HG03095 (cell line): ENCODE data around the gene SPTBN4.
"Not testable (repeated sequence)": the region's sequence is repeated elsewhere in the genome, so short reads cannot be mapped to it uniquely, and the experiment has no call there.

Experiments used
- ATAC-seq: cut with Tn5 transposase; IDR thresholded peaks from one replicate; pipeline ENCODE4 v1.9.1; 2021; ENCODE audit warnings: moderate library complexity; ENCODE audit not compliant: unreplicated experiment

The SPTBN4 gene

DNA sequence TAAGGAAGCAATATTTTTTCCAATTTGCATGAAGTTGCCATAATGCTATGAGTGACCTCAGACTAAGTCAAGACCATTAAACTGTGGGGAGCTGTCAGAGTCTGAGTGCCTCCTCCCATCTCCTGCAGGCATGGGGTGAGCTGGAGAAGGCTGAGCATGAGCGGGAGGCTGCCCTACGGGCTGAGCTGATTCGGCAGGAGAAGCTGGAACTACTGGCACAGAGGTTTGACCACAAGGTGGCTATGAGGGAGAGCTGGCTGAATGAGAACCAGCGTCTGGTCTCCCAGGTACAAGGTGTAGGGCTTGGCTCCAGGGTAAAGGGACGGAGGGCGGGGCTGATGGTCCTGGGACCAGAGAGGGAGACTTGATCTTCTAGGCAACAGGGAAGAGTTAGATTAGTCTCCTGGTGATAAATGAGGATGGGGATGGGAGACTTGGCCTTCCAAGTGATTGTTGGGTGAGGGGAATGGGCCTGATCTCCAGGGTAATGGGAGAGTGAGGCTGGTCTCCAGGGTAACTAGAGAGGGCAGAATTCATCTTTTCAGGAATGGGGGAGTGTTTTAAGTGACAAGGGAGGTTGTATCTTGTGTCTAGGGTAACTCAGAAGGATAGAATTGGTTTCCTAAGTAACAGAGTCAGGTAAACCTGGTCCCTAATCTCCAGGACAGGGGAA lies 36.0 kb downstream of the SPTBN4 start:
- no peak for ATAC-seq

DNA sequence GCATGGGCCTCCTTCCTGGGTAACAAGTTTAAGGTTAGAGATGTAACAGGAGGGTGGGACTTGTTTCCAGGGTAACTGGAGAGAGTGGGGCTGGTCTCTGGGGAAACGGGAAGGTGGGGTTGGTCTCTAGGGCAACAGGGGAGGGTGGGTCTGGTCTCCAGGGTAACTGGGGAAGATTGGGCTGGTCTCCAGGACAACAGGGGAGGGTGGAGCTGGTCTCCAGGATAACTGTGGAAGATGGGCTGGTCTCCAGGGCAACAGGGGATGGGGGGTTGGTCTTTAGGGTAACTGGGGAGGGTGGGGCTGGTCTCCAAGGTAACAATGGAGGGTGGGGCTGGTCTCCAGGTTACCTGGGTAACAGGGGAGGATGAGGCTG lies 36.5 kb downstream of the SPTBN4 start:
- no peak for ATAC-seq

DNA sequence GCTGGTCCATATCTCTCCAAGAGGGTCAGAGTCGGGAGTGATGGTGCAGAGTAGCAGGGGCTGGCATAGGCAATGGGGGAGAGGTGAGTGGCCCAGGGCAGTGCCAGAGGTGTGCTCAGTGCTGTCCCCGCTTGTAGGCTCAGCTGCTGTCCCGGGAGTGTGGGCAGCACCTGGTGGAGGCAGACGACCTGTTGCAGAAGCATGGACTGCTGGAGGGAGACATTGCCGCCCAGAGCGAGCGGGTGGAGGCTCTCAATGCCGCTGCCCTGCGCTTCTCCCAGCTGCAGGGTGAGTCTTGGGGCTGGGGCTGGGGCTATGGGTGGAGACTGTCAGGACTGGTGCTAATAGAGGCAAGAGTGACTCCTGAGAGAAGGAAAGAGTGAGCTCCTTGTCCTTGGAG lies 39.3 kb downstream of the SPTBN4 start:
- no peak for ATAC-seq

DNA sequence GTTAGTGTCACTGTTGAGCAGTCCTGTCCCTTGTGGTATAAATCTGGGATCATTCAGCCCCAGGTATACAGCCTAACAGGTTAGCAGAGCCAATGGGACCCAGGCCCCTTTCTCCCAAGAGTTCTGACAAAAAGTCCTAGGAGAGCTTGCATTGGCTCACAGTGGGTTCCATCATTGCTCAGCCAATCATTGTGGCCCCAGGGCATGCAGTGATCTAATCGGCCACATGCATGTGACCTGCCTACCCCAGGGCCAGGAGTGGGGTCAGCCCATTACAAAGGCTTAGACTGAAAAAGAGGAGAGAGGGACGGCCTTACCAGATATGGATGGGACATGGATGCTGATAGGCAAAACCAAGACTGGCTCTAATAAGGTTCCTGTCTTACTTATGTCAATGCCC lies 41.1 kb downstream of the SPTBN4 start:
- ATAC-seq = no peak

DNA sequence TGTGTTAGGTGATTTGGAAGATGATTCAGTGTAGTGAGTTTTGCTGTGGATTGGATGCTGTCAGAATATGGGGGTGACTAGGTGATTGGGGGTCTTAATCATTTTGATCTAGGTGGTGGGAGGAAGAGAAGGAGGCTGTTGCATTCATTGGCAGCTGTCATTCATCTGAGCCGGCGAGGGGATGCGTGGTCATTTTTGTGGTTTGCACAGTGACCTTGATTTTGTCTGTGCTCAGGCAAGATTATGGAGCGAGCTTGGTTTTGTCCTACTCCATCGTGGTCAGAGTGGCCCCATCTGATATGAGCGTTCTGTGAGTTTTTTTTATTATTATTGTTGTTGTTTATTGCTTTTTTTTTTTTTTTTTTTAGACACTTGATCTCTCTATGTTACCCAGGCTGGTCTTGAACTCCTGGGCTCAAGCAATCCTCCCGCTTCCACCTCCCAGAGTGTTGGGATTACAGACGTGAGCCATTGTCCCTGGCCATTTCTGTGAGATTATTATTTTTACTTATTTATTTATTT lies 42.0 kb downstream of the SPTBN4 start:
- no peak for ATAC-seq

DNA sequence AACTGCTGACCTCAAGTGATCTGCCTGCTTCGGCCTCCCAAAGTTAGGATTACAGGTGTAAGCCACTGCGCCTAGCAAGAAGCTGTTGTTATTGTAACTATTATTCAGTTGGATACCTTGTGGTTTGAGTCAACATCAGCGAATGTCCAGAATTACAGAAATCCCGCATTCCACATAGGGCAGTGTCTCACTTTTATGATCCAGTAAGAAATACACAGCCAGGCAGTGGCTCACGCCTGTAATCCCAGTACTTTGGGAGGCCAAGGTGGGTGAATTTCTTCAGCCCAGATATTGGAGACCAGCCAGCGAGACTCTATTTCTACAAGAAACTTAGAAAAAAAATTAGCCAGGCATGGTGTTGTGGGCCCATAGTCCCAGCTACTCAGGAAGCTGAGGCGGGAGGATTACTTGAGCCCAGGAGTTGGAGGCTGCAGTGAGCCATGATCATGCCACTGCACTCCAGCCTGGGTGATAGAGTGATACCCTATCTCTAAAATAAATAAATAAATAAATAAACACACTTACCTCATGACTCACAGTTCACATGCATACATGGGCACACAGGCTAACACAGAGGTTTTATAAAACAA lies 43.8 kb downstream of the SPTBN4 start:
- no peak for ATAC-seq

DNA sequence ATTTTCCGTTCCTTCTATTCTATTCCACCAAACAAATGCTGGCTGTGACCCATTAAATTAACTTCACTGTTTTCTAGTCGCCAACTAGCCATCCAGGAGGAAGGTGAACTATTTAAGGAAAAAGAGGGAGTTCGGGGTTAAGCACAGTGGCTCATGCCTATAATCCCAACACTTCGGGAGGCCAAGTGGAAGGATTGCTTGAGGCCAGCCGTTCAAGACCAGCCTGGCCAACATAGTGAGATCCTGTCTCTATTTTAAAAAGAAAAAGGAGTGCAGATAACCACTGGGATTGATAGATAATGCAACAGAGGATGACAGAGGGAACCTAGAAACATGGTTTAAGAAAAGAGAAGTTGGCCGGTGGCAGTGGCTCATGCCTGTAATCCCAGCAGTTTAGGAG lies 44.7 kb downstream of the SPTBN4 start:
- ATAC-seq = no peak

DNA sequence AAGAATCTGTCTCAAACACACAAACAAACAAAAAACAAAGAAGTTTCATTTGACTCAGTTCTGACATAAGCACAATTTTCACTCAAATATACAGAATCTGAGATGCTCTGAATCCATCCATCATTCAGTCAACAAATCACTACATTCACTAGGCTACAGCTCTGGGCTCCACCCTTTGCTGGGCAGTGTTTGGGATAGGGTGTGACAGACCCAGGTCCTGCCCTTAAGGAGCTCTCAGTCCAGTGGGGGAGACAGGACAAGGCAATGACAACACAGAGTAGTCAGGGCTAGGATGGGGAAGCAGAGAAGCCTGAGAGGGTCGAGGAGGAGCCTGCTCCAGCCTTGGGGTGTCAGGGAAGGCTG lies 45.3 kb downstream of the SPTBN4 start:
- no peak for ATAC-seq

DNA sequence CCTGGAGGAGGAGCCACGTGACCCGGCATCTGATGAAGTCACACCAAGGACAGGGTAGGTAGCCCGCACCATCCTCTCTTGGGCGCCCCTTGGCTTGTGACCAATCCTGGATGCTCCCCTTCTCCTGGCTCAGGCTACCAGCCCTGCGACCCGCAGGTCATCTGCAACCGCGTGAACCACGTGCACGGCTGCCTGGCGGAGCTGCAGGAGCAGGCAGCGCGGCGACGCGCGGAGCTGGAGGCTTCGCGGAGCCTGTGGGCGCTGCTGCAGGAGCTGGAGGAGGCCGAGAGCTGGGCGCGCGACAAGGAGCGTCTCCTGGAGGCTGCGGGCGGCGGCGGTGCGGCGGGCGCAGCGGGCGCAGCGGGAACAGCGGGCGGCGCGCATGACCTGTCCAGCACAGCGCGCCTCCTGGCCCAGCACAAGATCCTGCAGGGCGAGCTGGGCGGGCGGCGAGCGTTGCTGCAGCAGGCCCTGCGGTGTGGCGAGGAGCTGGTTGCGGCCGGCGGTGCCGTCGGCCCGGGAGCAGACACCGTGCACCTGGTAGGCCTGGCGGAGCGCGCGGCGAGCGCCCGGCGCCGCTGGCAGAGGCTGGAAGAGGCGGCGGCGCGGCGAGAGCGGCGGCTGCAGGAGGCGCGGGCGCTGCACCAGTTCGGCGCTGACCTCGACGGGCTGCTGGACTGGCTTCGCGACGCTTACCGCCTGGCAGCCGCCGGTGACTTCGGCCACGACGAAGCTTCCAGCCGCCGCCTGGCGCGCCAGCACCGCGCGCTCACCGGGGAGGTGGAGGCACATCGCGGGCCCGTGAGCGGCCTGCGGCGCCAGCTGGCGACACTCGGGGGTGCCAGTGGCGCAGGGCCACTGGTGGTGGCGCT lies 45.9 kb downstream of the SPTBN4 start:
- no peak for ATAC-seq

DNA sequence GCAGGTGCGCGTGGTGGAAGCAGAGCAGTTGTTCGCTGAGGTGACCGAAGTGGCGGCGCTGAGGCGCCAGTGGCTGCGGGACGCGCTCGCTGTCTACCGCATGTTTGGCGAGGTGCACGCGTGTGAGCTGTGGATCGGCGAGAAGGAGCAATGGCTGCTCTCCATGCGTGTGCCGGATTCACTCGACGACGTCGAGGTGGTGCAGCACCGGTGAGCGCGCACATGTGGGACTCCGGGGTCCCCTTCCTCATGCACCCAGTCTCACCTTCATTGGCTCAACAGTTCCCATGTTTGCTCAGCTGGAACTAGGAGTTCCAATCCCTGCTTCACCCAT lies 46.5 kb downstream of the SPTBN4 start:
- ATAC-seq = no peak

DNA sequence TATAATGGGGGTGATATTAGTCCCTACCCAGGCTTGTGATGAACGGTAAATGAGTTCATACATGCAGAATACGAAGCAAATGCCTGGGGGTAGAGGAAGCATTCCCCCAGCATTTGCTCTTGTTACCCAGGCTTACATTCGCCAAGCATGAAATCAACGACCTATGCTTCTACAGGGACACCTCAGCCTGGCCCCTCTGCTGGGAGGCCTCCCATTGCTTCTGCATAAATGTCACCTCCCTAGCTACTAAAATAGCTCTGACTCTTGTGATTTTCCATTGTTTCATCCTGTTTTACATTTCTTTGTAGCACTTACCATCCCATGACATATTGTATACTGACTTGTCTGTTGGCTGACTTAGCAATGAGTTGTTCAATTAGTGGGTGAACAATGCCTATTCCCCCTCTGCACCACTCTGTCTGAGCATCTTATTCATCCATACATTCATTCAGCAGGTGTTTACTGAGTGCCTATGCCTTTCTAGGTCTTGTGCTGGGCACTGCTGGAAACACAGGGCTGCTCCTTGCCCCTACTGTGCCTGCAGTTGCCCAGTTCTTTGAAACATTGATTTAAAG lies 47.0 kb downstream of the SPTBN4 start:
- no peak for ATAC-seq

DNA sequence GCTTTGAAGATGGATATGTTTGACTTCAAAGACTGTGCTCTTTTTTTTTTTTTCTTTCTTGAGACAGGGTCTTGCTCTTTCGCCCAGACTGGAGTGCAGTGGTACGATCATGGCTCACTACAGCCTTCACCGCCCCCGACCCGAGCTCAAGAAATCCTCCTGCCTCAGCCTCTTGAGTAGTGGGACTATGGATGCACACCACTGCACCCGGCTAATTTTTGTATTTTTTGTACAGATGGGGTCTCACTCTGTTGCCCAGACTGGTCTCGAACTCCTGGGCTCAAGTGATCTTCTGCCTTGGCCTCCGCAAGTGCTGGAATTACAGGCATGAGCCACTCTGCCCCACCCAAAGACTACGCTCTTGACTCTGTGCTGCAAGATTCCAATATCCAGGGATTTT lies 50.4 kb downstream of the SPTBN4 start:
- ATAC-seq = no peak

DNA sequence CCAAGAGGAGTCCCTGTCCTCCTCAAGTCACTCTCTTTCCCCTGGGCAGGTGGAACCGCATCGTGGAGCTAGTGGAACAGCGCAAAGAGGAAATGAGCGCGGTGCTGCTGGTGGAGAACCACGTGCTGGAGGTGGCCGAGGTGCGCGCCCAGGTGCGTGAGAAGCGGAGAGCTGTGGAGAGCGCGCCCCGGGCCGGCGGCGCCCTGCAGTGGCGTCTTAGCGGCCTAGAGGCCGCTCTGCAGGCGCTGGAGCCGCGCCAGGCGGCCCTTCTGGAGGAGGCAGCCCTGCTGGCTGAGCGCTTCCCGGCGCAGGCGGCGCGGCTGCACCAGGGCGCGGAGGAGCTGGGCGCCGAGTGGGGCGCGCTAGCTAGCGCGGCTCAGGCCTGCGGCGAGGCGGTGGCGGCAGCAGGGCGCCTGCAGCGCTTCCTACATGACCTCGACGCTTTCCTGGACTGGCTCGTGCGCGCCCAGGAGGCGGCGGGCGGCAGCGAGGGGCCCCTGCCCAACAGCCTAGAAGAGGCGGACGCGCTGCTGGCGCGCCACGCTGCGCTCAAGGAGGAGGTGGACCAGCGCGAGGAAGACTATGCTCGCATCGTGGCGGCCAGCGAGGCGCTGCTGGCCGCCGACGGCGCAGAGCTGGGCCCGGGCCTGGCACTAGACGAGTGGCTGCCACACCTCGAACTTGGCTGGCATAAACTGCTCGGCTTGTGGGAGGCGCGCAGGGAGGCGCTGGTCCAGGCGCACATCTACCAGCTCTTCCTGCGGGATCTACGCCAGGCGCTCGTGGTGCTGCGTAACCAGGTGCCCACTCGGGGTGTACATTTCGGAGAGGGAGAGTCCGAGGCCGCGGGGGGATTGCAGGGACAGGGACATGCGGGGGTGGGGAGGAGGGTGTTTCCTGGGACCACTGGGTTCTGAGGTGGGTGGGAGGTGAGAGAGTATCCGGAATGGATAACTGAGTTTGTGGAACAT lies 52.8 kb downstream of the SPTBN4 start:
- ATAC-seq = no peak

DNA sequence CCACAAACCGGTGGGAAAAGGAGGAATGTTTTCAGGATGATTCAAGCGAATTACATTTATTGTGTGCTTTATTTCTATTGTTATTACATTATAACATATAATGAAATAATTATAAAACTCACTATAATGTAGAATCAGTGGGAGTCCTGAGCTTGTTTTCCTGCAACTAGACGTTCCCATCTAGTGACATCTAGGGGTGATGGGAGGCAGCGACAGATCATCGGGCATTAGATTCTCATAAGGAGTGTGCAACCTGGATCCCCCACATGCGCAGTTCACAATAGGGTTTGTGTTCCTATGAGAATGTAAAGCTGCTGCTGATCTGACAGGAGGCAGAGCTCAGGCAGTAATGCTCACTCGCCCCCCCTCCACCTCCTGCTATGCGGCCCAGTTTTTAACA lies 54.5 kb downstream of the SPTBN4 start:
- ATAC-seq = no peak

DNA sequence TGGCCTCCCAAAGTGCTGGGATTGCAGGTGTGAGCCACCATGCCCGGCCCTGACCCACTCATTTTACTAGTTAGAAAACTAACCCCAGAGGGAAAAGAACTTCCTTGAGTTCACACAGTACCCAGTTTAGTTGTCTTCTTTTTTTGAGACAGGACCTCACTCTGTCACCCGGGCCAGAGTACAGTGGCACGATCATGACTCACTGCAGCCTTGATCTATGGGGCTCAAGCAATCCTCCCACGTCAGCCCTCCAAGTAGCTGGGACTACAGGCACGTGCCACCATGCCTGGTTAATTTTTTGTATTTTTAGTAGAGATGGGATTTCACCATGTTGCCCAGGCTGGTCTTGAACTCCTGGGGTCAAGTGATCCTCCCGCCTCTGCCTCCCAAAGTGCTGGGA lies 55.1 kb downstream of the SPTBN4 start:
- ATAC-seq = not testable (repeated sequence)

DNA sequence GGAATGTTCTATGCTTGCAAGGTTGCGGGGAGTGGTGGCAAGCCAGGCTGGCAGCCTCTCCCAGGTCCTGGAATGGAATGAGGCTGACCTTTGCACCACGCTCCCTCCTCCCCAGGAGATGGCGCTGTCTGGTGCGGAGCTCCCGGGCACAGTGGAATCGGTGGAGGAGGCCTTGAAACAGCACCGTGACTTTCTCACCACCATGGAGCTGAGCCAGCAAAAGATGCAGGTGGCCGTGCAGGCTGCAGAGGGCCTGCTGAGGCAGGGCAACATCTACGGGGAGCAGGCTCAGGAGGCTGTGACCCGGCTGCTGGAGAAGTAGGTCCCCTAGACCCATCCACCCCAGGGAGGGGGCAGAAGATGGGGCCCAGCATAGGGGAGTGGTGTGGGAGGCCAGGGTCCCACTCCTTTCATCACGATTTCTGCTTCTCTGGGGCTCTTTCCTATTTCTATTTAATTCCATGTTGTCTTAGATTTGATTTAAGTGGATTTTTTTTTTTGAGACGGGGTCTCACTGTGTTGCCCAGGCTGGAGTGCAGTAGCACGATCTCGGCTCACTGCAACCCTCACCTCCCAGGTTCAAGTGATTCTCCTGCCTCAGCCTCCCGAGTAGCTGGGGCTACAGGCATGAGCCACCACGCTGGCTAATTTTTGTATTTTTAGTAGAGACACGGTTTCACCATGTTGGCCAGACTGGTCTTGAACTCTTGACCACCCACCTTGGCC lies 56.7 kb downstream of the SPTBN4 start:
- no peak for ATAC-seq

DNA sequence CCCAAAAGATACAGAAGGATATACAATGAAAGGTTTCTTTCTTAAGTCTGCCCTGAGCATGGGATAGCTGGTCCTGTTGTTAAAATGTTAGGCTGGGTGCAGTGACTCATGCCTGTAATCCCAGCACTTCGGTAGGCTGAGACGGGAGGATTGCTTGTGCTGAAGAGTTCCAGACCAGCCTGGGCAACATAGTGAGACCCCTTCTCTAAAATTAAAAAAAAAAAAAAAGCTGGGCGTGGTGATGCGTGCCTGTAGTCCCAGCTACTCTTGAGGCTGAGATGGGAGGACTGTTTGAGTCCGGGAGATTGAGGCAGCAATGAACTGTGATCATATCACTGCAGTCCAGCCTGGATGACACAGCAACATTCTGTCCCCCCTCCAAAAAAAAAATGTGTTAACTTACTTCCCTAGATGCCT lies 57.3 kb downstream of the SPTBN4 start:
- no peak for ATAC-seq

DNA sequence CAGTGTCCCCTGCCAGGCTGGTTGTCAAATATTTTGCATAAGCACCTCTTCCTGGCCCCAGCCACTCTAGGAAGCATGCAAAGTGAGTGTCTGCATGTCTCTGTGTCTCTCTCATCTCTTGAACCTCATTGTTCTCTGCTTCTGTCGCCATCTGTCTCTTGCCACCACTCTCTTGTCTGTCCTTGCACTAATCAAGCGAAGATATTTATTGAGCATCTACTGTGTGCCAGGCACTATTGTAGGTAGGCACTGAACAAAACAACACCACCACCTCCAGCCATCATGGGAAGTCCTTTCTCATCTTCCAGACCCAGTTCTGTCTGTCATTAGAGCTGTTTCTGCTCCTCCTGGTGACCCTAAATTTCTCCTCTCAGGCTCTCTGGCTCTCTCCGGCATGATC lies 57.9 kb downstream of the SPTBN4 start:
- ATAC-seq = no peak

DNA sequence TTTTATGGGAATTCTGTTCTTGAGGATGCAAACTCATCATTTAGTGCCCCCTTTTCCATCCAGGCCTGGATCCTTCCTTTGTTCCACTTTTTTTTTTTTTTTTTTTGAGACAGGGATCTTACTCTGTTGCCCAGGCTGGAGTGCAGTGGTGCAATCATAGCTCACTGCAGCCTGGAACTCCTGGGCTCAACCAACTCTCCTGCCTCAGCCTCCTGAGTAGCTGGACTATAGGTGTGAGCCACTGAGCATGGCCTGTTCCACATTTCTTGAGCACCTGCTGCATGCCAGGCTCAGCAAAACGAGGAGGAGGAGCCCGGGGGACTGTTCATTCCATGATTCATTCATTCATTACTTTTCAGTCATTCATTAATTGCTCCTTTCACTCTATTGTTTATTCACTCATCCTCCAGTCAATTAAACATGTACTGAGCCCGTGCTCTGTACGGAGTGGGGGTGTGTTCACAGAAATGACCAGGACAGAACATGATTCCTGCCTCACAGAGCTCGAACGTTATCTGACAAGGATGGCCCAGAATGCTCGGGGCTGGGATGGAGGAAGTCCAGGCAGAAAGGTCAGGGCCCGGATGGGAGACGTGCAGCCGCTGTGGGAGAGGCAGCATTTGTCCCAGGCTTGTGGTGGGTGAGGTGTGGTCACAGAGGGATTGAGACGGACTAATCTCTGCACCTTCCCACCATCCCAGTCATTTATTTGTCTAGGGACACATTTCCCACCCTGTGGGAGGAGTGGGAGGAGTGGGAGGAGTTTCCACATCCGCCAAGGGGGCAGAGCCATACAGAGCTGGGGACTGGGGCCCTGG lies 58.6 kb downstream of the SPTBN4 start:
- ATAC-seq = no peak
